K562 (cell line): ENCODE results near the gene WASF2. TPM values are rescaled to one million over a fixed set of nuclear protein-coding genes. Genes with fewer than 3 reads are reported as not detected.

Experiments
- ATAC-seq: fragments of 200-7000 bp; cut with Tn5 transposase; 3 replicates; pipeline ENCODE4 v1.9.1; 2020; ENCODE audit warnings: moderate library complexity
- BruUV-seq: library from RNA; stranded (reverse); fragments of 400-500 nt; replicated peaks from 2 replicates; lab custom pipeline; 2021; lab: Mats Ljungman, UMichigan
- CTCF ChIA-PET: fragments of 300-600 bp; formaldehyde crosslinking; extraction: SDS; loops from one replicate; lab custom pipeline; 2021; ENCODE audit warnings: low intra/inter-chr PET ratio; lab: Yijun Ruan, JAX
- POLR2A ChIA-PET: fragments of 300-600, 350-650 bp; sonication (Branson Sonifier 250); formaldehyde crosslinking; extraction: SDS; loops from one replicate; lab custom pipeline; 2021; ENCODE audit warnings: antibody characterized with exemption, inconsistent platforms; lab: Yijun Ruan, JAX
- DNase-seq, 4 experiments: peaks; one replicate each; pipeline versions ENCODE4 v3.0.0 to v3.0.0-alpha.2; 2011 to 2018; ENCODE audit warnings: low spot score in 3 of 4, mixed read lengths in 3 of 4; ENCODE audit errors: extremely low read depth in 1 of 4
- FAIRE-seq: peaks from 2 replicates; lab custom pipeline; 2011; peaks lifted over from hg19 to GRCh38; lab: Jason Lieb, UNC
- H2AFZ ChIP-seq: 2 replicates; pipeline ENCODE4 v1.6.0; 2011; ENCODE audit warnings: low read depth, low read length, control low read depth, inconsistent platforms
- H3K27ac ChIP-seq: fragments of 200-600 bp; 3 replicates; pipeline ENCODE4 v1.8.0; 2011; ENCODE audit warnings: low read depth, mild to moderate bottlenecking, control low read depth, inconsistent platforms, low read length, moderate library complexity, mixed read lengths; ENCODE audit errors: extremely low read depth
- H3K27me3 ChIP-seq, 2 experiments: fragments of 300-600 bp in 1 of 2; 2 replicates in 1 of 2; 3 replicates in 1 of 2; pipeline versions ENCODE4 v1.6.0 to v1.8.0; 2011; ENCODE audit warnings: inconsistent platforms in 2 of 2, low read length in 2 of 2, mild to moderate bottlenecking in 1 of 2, mixed read lengths in 1 of 2, moderate library complexity in 1 of 2; ENCODE audit not compliant: control insufficient read depth in 2 of 2, insufficient read depth in 2 of 2
- H3K36me3 ChIP-seq: fragments of 300-600 bp; 3 replicates; pipeline ENCODE4 v1.8.0; 2011; ENCODE audit warnings: mild to moderate bottlenecking, low read length, inconsistent platforms; ENCODE audit not compliant: control insufficient read depth, insufficient read depth
- H3K4me1 ChIP-seq, 2 experiments: fragments of 200-600 bp in 1 of 2; replicated peaks in 1 of 2; 2 replicates in 1 of 2; 3 replicates in 1 of 2; pipeline versions ENCODE4 v1.5.1 to v1.8.0; 2011; ENCODE audit warnings: inconsistent platforms in 2 of 2, low read length in 2 of 2, mild to moderate bottlenecking in 1 of 2, mixed read lengths in 1 of 2, moderate library complexity in 1 of 2; ENCODE audit not compliant: control insufficient read depth in 2 of 2, insufficient read depth in 2 of 2
- H3K4me2 ChIP-seq: 2 replicates; pipeline ENCODE4 v1.6.1; 2011; ENCODE audit warnings: low read length, control low read depth, inconsistent platforms, mixed read lengths; ENCODE audit not compliant: insufficient read depth
- H3K4me3 ChIP-seq: fragments of 200-600 bp; sonication (generic), shearing (Covaris generic); 2 replicates; pipeline ENCODE4 v1.5.1; 2016; ENCODE audit warnings: control low read depth, inconsistent platforms
- H3K79me2 ChIP-seq: fragments of 200-600 bp; 3 replicates; pipeline ENCODE4 v1.8.0; 2011; ENCODE audit warnings: low read length, inconsistent platforms; ENCODE audit not compliant: control insufficient read depth, insufficient read depth
- H3K9ac ChIP-seq, 2 experiments: 2 replicates each; pipeline versions ENCODE4 v1.6.0 to v1.6.1; 2011; ENCODE audit warnings: low read depth in 2 of 2, low read length in 2 of 2, control low read depth in 1 of 2, inconsistent platforms in 1 of 2, mild to moderate bottlenecking in 1 of 2, mixed read lengths in 1 of 2; ENCODE audit not compliant: insufficient read depth in 1 of 2
- H3K9me1 ChIP-seq: one replicate; pipeline ENCODE4 v1.6.0; 2011; ENCODE audit warnings: inconsistent platforms, mild to moderate bottlenecking, low read length, moderate library complexity; ENCODE audit not compliant: control insufficient read depth, insufficient read depth
- H3K9me3 ChIP-seq: replicated peaks from 2 replicates; pipeline ENCODE4 v1.5.1; 2011; ENCODE audit warnings: low read depth, low read length, inconsistent platforms; ENCODE audit not compliant: control insufficient read depth, insufficient read depth
- H4K20me1 ChIP-seq: replicated peaks from 2 replicates; pipeline ENCODE4 v1.6.1; 2011; ENCODE audit warnings: low read length, inconsistent platforms, mixed read lengths; ENCODE audit not compliant: control insufficient read depth, insufficient read depth
- KDM1A ChIP-seq, 2 experiments: fragments of 450-650 bp; IDR thresholded peaks; 2 replicates each; pipeline ENCODE4 v1.6.1; 2016; ENCODE audit warnings: mild to moderate bottlenecking in 2 of 2
- MCM3 ChIP-seq: fragments of 450-650 bp; IDR thresholded peaks from 2 replicates; pipeline ENCODE4 v1.6.1; 2016
- SNIP1 ChIP-seq: fragments of 450-650 bp; IDR thresholded peaks from 2 replicates; pipeline ENCODE4 v1.7.1; 2017; ENCODE audit warnings: low read depth, mild to moderate bottlenecking
- YY1 ChIP-seq, 3 experiments: IDR thresholded peaks; 2 replicates each; pipeline ENCODE4 v1.6.1; 2011; ENCODE audit warnings: low read length in 2 of 3, mild to moderate bottlenecking in 2 of 3, moderate library complexity in 2 of 3, borderline replicate concordance in 1 of 3, control low read depth in 1 of 3, low read depth in 1 of 3; ENCODE audit not compliant: insufficient read depth in 3 of 3, insufficient replicate concordance in 2 of 3, control insufficient read depth in 1 of 3, insufficient read length in 1 of 3; ENCODE audit errors: extremely low read depth in 1 of 3
- ZBTB33 ChIP-seq: sonication (generic); formaldehyde crosslinking; IDR thresholded peaks from 2 replicates; pipeline ENCODE4 v1.8.1; 2023; ENCODE audit warnings: mild to moderate bottlenecking, missing genetic modification reagents
- ZFX ChIP-seq: sonication (generic); formaldehyde crosslinking; IDR thresholded peaks from 2 replicates; pipeline ENCODE4 v1.8.0; 2022; ENCODE audit warnings: mild to moderate bottlenecking, missing genetic modification reagents, moderate library complexity
- WGBS: fragments of 100-300 bp; shearing (Covaris generic); methylation state at CpG from one replicate; pipeline ENCODE4 v1.1.6; 2016; ENCODE audit warnings: low coverage, mixed read lengths; ENCODE audit not compliant: insufficient coverage; ENCODE audit errors: missing lambda C conversion rate; 5-methylcytosine and 5-hydroxymethylcytosine counted together
- in situ Hi-C: fragments of 300-500 bp; cut with MboI; formaldehyde crosslinking; loops from 4 replicates; pipeline ENCODE4 v1.15.0; 2018; ENCODE audit warnings: inconsistent platforms, mixed read lengths
- intact Hi-C: fragments of 100-400 bp; cut with micrococcal nuclease; formaldehyde crosslinking; loops from 2 replicates; pipeline ENCODE4 v1.14.2; 2022
- polyA plus RNA-seq, 8 experiments: library from polyadenylated mRNA; depleted of rRNA in 4 of 8; stranded (reverse) in 5 of 8; unstranded in 3 of 8; fragments of >200 nt; fragmentation: Nextera tagmentation in 2 of 8; fragmentation: Illumina TruSeq in 1 of 8; extraction: Ambion mirVana in 2 of 8; extraction: Trizol in 1 of 8; gene quantifications; 2 replicates each; pipeline versions ENCODE4 v1.2.1 to v1.2.3, GENCODE V29; 2011 to 2014; ENCODE audit warnings: inconsistent platforms in 1 of 8, missing spikeins in 1 of 8
- total RNA-seq, 7 experiments: library from RNA; depleted of rRNA in 6 of 7; stranded (reverse); fragments of >200 nt in 6 of 7; fragmentation: Illumina TruSeq in 2 of 7; extraction: Trizol in 2 of 7; gene quantifications; 2 replicates each; pipeline versions ENCODE4 v1.2.1 to v1.2.3, GENCODE V29; 2011 to 2021; ENCODE audit warnings: low replicate concordance in 1 of 7
- TF ChIP-seq, protein P1 (sequence below): fragments of 250-450 bp; sonication (Bioruptor Pico); IDR thresholded peaks from 2 replicates; pipeline ENCODE4 v1.5.0; 2020; ENCODE audit warnings: mild to moderate bottlenecking, borderline replicate concordance

The WASF2 gene
- total and polyA plus RNA-seq, 9 of the 15 experiments (the other 6 are each of a cell fraction or from before 2014, with no cell fraction given), result 8.2 to 163 (median 31.2) TPM

- Histone ChIP-seq H3K79me2 (peaks cover 97% of the 10 kb centered on the region), H3K4me1 (peaks cover 4 to 7% of the 10 kb centered on the region in 2 experiments; a peak in 4 of 5 replicates), H3K4me2 (no peak overlapping the region), H2AFZ (no peak overlapping the region), H3K36me3 (peaks cover 29% of the 10 kb centered on the region), H3K27ac (no peak overlapping the region), H3K9me1 (no peaks in the 10 kb centered on the region), H3K9me3 (no peaks in the 10 kb centered on the region), H3K27me3 (no peaks in the 10 kb centered on the region), H3K9ac (no peak overlapping the region), H4K20me1 (peaks cover 19% of the 10 kb centered on the region; the same call in 1 of the 2 replicates), H3K4me3 (no peak overlapping the region)
- FAIRE-seq (no peak), DNase-seq (no peak), ATAC-seq (no peak)
- CTCF ChIA-PET, result no interaction called here
- in situ Hi-C loops, result no loop called here
- POLR2A ChIA-PET, result interaction anchor here (2.1 kb wide), 1 partner anchor 18 kb away, joined by 5 read pairs; the partner anchor contains the start of gene WASF2
- 83% methylated on average over 3 of the region's 3 CpGs for WGBS
- BruUV-seq, result no TSS peak
- no peak for TF ChIP-seq SNIP1
- TF ChIP-seq, protein P1, sequence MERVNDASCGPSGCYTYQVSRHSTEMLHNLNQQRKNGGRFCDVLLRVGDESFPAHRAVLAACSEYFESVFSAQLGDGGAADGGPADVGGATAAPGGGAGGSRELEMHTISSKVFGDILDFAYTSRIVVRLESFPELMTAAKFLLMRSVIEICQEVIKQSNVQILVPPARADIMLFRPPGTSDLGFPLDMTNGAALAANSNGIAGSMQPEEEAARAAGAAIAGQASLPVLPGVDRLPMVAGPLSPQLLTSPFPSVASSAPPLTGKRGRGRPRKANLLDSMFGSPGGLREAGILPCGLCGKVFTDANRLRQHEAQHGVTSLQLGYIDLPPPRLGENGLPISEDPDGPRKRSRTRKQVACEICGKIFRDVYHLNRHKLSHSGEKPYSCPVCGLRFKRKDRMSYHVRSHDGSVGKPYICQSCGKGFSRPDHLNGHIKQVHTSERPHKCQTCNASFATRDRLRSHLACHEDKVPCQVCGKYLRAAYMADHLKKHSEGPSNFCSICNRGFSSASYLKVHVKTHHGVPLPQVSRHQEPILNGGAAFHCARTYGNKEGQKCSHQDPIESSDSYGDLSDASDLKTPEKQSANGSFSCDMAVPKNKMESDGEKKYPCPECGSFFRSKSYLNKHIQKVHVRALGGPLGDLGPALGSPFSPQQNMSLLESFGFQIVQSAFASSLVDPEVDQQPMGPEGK (CRISPR knock-in tag), result no peak
- 0 out of 4 replicates have a peak, but pooled peaks of 1 of the 2 experiments have one; percentile 23 for TF ChIP-seq KDM1A (IDR thresholded peaks at IDR 0.05)
- no peak for TF ChIP-seq MCM3
- TF ChIP-seq YY1 (IDR thresholded peaks at IDR 0.05; ENCODE audit: borderline replicate concordance in 1 of 3, control insufficient read depth in 1 of 3, extremely low read depth in 1 of 3, insufficient read depth in 3 of 3, insufficient read length in 1 of 3, insufficient replicate concordance in 2 of 3, low read depth in 1 of 3, low read length in 2 of 3), result no peak
- 0 out of 2 replicates have a peak, but pooled peaks have one; percentile 22 for TF ChIP-seq ZFX (CRISPR knock-in tag)
- TF ChIP-seq ZBTB33, result peak; percentile 84
- intact Hi-C loops, result no loop called here
Observed at GRCh38 chr1:27471477-27471876, 18.5 kb downstream of the WASF2 start.
